OCI-LY7 (cell line): ENCODE results near the gene TRIM29. TPM values are rescaled to one million over a fixed set of nuclear protein-coding genes. Genes with fewer than 3 reads are reported as not detected.

Source experiments
- BruUV-seq: library from RNA; stranded (reverse); fragments of 400-500 nt; replicated peaks from 2 replicates; lab custom pipeline; 2021; lab: Mats Ljungman, UMichigan
- CTCF ChIA-PET: fragments of 300-600 bp; sonication (Branson Sonifier 250); formaldehyde crosslinking; loops from one replicate; lab custom pipeline; 2022; ENCODE audit warnings: antibody characterized with exemption; ENCODE audit not compliant: unreplicated experiment; lab: Charles Lee
- POLR2A ChIA-PET: fragments of 300-600 bp; sonication (Branson Sonifier 250); formaldehyde crosslinking; loops from one replicate; lab custom pipeline; 2022; ENCODE audit warnings: antibody characterized with exemption; lab: Charles Lee
- DNase-seq: peaks from one replicate; pipeline ENCODE4 v3.0.0-alpha.2; 2015; ENCODE audit warnings: low spot score
- H2AFZ ChIP-seq: fragments of 200-600 bp; sonication (generic), shearing (Covaris generic); 2 replicates; pipeline ENCODE4 v1.6.1; 2014; ENCODE audit warnings: mild to moderate bottlenecking, antibody characterized with exemption, low read length, moderate library complexity
- H3K27ac ChIP-seq: fragments of 200-600 bp; sonication (generic); 2 replicates; pipeline ENCODE4 v1.5.1; 2014; ENCODE audit warnings: mixed run types, low read depth, mild to moderate bottlenecking, moderate library complexity, low read length, inconsistent platforms; ENCODE audit not compliant: poor library complexity, severe bottlenecking
- H3K36me3 ChIP-seq: fragments of 200-600 bp; sonication (generic); 2 replicates; pipeline ENCODE4 v1.6.1; 2014; ENCODE audit warnings: mild to moderate bottlenecking, antibody characterized with exemption, low read length, moderate library complexity, mixed read lengths; ENCODE audit not compliant: insufficient read depth
- H3K4me1 ChIP-seq: fragments of 200-600 bp; sonication (generic); 2 replicates; pipeline ENCODE4 v1.5.1; 2014; ENCODE audit warnings: mild to moderate bottlenecking, low read length; ENCODE audit not compliant: insufficient read depth, poor library complexity, severe bottlenecking
- H3K4me2 ChIP-seq: fragments of 200-600 bp; sonication (generic); 2 replicates; pipeline ENCODE4 v1.6.1; 2014; ENCODE audit warnings: mild to moderate bottlenecking, low read length
- H3K4me3 ChIP-seq: fragments of 200-600 bp; sonication (generic); 2 replicates; pipeline ENCODE4 v1.5.1; 2014; ENCODE audit warnings: mild to moderate bottlenecking, low read depth, low read length; ENCODE audit not compliant: poor library complexity, severe bottlenecking
- H3K79me2 ChIP-seq: fragments of 200-600 bp; sonication (generic); 2 replicates; pipeline ENCODE4 v1.6.1; 2016; ENCODE audit warnings: low read depth, mild to moderate bottlenecking, low read length, moderate library complexity, mixed read lengths; ENCODE audit not compliant: insufficient read depth
- H3K9me2 ChIP-seq: fragments of 200-600 bp; sonication (generic); 2 replicates; pipeline ENCODE4 v1.6.1; 2016; ENCODE audit warnings: mild to moderate bottlenecking, low read length, mixed read lengths; ENCODE audit not compliant: insufficient read depth
- H3K9me3 ChIP-seq: fragments of 200-600 bp; sonication (generic); 2 replicates; pipeline ENCODE4 v1.6.1; 2014; ENCODE audit warnings: mild to moderate bottlenecking, mixed run types, low read length, mixed read lengths
- H4K20me1 ChIP-seq: fragments of 200-600 bp; sonication (generic); 2 replicates; pipeline ENCODE4 v1.6.1; 2014; ENCODE audit warnings: mild to moderate bottlenecking, antibody characterized with exemption, low read length, moderate library complexity, mixed read lengths; ENCODE audit not compliant: insufficient read depth
- CTCF ChIP-seq: fragments of 200-600 bp; sonication (generic); conservative IDR thresholded peaks from 2 replicates; pipeline ENCODE4 v1.5.1; 2014; ENCODE audit warnings: mild to moderate bottlenecking, antibody characterized with exemption, low read length, moderate library complexity, mixed read lengths
- EZH2phosphoT487 ChIP-seq: fragments of 200-600 bp; sonication (generic); IDR thresholded peaks from 2 replicates; pipeline ENCODE4 v1.6.1; 2018; ENCODE audit warnings: low read depth, borderline replicate concordance, mild to moderate bottlenecking, mixed run types, antibody characterized with exemption, low read length, moderate library complexity, mixed read lengths
- intact Hi-C: fragments of 100-400 bp; cut with micrococcal nuclease; formaldehyde crosslinking; loops from one replicate; pipeline ENCODE4 v1.10.0; 2022; ENCODE audit not compliant: unreplicated experiment
- total RNA-seq, 2 experiments: library from RNA; depleted of rRNA in 1 of 2; stranded (reverse); fragments of >200 nt in 1 of 2; shearing (Covaris generic) in 1 of 2; gene quantifications; 2 replicates each; pipeline ENCODE4 v1.2.3, GENCODE V29; 2014 to 2022

TRIM29 gene
- total RNA-seq, 2 experiments from 2014 or later, result not detected

DNA sequence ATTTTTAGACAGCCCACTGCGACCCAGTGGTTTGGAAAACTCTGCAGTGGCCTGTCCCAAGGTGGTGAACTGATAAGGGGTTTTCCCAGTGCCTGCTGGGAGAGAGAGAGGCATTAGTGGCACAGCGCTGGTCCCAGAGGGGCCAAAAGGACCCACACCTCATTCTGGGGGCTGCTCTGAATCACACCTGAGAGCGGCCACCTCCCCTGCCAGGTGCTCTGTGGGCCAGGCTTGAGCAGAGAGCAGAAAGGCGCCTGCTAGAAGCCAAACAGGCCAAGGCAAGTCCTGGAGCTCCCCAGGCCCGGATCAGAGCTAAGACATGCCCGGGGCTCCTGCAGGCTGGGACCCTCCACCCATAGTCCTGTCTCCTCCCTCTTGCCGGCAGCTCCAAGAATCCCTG is 20.9 kb downstream of the TRIM29 start:
- H3K27ac ChIP-seq, result no peak overlapping the region
- ChIA-PET CTCF (no interaction called here), POLR2A (no interaction called here)
- no TSS peak for BruUV-seq
- no peak for DNase-seq
- H3K9me2 ChIP-seq, result no peaks in the 10 kb centered on the region
- H3K4me1 ChIP-seq, result no peaks in the 10 kb centered on the region
- no peaks in the 10 kb centered on the region for H3K9me3 ChIP-seq
- no peaks in the 10 kb centered on the region for H3K36me3 ChIP-seq
- H2AFZ ChIP-seq, result no peak overlapping the region
- TF ChIP-seq EZH2phosphoT487 (no peak), CTCF (no peak)
- H3K79me2 ChIP-seq, result no peaks in the 10 kb centered on the region
- H4K20me1 ChIP-seq, result no peaks in the 10 kb centered on the region
- H3K4me2 ChIP-seq, result no peak overlapping the region
- intact Hi-C loops, result no loop called here
- no peak overlapping the region for H3K4me3 ChIP-seq

GRCh38 chr11:120115272-120116000 is 22.5 kb downstream of the TRIM29 start:
- Histone ChIP-seq H3K9me2 (no peaks in the 10 kb centered on the region), H3K4me2 (no peak overlapping the region), H4K20me1 (no peaks in the 10 kb centered on the region), H3K79me2 (no peaks in the 10 kb centered on the region), H3K36me3 (no peaks in the 10 kb centered on the region), H2AFZ (no peak overlapping the region), H3K4me1 (no peaks in the 10 kb centered on the region), H3K9me3 (no peaks in the 10 kb centered on the region), H3K27ac (no peak overlapping the region), H3K4me3 (no peak overlapping the region)
- TF ChIP-seq EZH2phosphoT487, result no peak
- TF ChIP-seq CTCF, result no peak
- ChIA-PET CTCF (interaction anchor here (0.6 kb wide), 1 partner anchor 21 kb away, joined by 3 read pairs; no protein-coding TSS in a partner anchor), POLR2A (no interaction called here)
- intact Hi-C loops, result no loop called here
- no TSS peak for BruUV-seq
- DNase-seq, result no peak

GRCh38 chr11:120112174-120112796 is 25.6 kb downstream of the TRIM29 start:
- no TSS peak for BruUV-seq
- no peaks in the 10 kb centered on the region for H3K9me2 ChIP-seq
- TF ChIP-seq CTCF (peak; percentile 53), EZH2phosphoT487 (no peak)
- H4K20me1 ChIP-seq, result no peaks in the 10 kb centered on the region
- H3K36me3 ChIP-seq, result no peaks in the 10 kb centered on the region
- no peak overlapping the region for H3K4me2 ChIP-seq
- H2AFZ ChIP-seq, result no peak overlapping the region
- CTCF ChIA-PET, result no interaction called here
- no peaks in the 10 kb centered on the region for H3K4me1 ChIP-seq
- H3K79me2 ChIP-seq, result no peaks in the 10 kb centered on the region
- DNase-seq, result no peak
- no peak overlapping the region for H3K4me3 ChIP-seq
- POLR2A ChIA-PET, result no interaction called here
- H3K27ac ChIP-seq, result no peak overlapping the region
- intact Hi-C loops, result no loop called here
- no peaks in the 10 kb centered on the region for H3K9me3 ChIP-seq
